Stimulated activated CD8-positive, alpha-beta memory T cell treated with anti-CD3 and anti-CD28 coated beads, Interleukin-4, amount 100 ng/mL, for 48 hours (primary cell): ENCODE measurements around the gene FNBP1.

Experiments
- DNase-seq: peaks from one replicate; pipeline ENCODE4 v3.0.0-alpha.2; 2020

Gene FNBP1

DNA sequence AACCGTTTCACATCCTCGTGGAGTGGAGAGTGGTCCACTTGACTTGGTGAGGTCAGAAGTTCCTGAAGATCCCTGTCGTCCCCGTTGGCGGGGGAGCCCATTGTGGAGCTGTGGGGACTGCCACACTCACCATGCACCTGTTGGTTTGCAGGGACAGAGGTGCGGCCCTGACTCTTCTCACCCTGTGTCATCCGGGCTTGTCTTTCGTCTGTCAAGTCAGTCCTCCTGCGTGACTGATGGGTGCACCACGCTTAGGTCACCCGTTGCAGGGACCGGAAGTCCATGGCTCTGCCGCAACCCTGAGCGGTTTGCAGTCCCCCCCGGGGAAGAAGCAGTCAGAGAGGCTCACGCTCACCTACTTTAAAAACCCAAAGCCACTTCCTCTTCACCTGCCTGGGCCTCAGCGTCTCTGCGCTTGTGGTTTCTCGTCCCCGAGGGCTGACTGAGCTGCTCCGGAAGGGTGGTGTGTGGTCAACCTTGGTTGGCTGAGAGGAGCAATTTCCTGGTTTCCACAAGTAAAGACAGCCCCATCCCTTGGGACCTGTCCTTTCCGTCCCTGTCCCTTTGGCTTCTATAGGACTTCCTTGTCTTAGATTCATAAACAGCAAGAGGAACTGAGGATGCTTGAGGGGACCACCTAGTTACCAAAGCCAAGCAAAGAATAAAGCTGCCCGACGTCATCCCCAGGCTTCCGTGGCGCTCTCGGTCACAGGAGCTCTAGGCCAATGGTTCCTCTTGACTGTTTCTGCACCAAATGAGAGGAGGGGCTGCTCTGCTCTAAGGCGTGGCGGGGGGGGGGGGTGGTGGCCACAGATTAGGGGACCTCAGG is 154.5 kb downstream of the FNBP1 start:
- DNase-seq: peak; percentile 94

DNA sequence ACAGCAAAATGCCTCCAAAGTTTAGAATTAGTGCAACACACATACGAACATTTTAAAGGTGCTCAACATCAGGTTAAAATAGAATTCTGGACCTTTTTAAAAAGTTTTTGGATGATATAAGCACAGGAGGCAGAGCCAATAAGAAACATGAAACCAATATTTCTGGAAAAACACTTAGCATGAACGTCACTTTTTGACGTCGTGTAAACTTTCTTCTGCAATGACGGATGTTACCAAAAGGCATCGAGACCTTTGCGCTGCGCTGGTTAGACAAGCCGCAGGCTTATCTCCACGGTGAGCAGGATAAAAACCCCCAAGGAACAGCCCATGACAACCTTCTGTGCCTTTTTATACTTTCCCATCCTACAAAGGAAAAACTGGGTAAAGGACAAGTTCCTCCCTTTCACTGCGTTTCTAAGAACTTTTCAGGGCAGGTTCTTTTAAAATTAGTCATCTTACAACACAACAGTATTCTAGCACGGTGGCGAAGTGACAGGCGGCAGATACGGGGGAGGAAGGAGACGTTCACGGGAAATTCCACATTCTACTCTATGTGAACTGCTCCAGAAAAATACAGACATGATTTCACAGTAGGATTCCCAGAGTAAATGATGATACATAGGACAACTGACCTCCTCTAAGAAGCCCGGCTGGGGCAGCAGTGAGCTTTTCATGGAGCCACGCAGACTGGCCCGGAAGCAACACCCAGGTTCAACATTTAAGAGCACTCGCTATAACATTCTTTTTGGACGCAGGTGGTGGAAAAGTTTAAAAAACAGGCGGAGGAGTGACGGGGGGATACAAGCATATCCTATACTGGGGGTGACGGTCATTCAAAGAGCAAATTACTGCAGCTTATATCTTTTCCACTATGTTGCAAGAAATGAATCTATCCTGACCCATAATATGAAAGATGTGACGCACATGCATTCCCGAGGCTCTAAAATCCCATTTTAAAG is 155.4 kb downstream of the FNBP1 start:
- peak; percentile 78 for DNase-seq

DNA sequence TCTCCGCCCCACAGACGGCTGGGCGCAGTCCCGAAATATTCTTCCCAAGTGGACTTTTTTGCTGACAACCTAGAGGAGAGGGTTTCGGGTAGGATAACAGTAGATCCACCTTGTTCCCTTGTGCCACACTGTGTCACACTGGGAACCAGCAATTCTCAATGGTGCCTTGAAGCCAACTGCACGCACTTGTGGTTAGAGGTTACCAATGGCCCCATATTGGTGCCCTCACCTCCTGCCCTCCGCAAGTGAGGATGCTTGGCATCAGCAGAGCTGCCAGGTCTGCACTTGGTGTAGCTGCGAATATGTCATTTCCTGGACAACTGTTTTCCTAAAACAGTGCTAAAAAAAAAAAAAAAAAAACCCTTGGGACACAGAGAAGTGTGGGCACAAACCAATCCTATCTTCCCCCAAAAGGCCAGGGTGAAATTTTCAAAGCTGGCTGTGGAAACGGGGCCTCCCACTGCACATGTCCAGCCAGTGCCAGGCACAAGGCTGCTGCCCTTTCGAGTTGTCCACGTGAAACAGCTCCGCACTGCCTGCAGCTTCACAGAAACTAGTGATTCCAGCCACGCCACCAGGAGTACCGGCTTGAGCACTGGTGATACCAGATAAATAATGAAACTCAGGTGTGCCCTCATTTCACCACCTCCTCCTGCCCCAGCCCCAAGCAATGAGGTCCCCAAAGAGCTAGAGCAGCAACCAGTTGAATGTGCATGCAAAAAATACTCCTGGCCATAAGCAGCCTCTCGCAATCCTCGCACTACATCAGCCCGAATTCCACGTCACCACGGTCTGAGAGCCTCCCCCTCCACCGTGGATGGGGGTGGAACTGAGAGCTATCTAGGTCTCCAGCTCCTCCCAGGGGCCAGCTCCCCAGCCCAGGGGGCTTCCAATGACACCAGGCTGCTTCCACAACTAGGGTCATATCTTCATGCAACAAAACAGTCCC is 156.5 kb downstream of the FNBP1 start:
- peak; percentile 77 for DNase-seq

DNA sequence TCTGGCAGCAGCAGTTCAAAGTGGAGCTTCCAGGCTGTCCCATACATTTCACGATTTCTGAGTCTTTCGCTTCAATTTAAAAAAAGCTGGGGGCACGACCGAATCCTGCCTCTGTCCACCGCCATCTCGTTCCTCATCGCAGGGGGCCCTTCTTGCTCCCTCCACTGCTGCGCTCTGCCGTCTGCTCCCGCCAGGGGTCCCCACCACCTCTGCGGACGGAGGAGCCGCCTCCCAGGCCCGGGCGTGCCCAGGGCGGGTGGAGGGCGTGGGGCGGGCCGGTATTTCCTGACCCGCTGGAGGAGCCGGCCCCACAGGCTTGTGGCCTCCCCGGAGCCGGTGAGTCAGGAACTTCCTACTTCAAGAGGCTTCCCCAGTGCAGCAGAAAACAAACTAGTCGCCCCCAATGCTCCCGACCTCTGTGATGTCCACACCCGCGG is 157.3 kb downstream of the FNBP1 start:
- peak; percentile 97 for DNase-seq

DNA sequence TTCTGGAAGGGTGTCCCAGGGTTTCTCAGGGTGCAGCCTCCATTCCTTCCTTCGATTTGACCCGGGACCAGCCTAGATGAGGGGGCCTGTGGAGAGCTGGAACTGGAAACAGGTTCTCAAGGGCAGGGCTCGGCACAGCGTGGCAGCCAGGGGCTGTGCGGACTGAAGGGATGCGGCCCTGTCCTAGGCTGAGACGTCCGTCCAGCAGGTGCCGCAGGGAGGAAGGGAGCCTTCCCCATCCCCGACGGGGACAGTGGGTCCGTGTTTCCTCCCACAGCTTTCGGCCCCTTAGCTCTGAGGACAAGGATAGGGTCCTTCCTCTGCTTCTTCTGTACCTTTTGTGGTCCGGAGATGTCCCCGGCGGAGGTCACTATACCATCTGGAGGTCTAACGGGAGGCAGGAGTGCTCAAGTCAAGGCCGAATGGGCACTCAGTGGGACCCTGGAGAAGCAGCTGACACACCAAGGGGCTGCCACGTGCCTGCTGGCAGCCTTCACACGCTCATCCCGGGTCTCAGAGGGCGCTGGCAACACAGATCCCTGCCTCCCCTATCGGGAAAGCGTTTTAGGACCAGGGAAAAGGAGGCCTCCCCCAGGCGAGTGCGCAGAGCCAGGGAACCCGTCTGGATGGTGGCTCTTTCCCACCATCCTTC is 157.8 kb downstream of the FNBP1 start:
- DNase-seq: peak; percentile 69

DNA sequence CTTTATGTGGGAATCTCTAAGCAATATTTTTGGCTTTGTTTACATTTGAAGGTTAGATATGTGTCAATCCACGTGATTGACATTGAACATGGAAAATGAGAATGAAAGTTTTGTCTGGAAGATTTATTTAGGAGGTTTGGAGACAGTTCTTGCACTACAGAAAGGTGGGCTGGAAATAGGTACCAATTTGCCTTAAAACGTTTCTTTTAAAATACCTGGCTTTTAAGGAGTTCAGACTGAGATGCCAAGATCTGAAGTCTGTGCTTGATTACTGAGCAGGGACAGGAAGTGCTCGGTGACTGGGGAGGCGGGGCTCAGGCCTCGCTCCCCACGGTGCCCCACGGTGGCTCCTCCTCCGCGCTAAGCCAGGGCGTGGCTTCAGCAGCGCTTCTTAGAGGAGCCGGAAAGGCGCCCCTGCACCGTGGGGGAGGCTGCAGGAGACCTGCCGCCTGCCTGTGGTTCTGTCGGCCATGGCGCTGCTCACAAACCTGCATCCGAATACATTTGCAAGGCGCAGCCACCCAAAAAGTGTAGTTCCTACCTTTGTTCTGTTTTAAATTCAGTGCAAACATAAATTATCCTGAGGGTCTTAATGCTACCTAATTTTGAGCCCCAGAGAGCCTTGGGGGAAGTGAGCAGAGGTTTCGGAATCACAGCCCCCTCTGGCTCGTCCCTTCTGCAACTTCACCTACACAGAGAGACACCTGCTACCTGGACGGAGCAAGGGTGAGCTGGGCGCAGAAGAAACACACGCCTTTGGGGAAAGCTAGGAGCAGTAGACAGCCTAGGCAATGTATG is 158.6 kb downstream of the FNBP1 start:
- peak; percentile 97 for DNase-seq

DNA sequence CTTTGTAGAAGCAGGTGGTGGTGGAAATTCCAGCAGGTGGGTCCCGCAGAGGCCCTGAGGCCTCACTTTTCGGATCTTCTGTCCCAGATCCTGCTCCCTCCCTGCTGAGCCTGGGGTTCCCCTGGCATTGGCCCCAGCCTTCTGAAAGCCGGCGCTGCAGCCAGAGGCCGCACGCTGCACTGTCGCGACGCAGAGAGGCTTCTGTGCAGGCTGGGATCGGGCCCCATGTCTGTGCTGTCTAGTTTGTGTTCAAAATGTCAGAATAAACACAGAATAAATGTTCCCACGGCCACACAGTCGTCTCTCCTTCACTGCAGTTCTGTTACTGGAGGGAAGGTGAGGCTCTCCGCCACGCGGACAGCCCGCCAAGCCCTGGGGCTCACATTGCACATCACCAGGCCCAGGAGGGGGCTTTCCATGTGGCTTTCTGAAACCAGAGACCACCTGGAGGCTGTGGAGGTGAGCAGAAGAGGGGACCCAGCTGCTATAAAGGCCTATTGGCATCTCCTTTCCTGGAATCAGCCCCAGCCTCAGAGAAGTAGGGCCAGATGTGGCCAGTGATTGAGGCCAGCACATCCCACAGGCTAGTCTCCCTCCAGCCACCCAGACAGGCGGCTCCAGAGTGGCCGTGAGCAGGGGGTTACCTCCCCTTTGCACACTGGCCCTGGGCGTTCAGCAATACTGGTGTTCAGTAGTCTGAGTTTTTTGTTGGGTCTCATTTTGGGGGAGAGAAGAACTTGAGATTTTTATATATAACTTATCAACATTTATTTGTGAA is 161.3 kb downstream of the FNBP1 start:
- DNase-seq: no peak

DNA sequence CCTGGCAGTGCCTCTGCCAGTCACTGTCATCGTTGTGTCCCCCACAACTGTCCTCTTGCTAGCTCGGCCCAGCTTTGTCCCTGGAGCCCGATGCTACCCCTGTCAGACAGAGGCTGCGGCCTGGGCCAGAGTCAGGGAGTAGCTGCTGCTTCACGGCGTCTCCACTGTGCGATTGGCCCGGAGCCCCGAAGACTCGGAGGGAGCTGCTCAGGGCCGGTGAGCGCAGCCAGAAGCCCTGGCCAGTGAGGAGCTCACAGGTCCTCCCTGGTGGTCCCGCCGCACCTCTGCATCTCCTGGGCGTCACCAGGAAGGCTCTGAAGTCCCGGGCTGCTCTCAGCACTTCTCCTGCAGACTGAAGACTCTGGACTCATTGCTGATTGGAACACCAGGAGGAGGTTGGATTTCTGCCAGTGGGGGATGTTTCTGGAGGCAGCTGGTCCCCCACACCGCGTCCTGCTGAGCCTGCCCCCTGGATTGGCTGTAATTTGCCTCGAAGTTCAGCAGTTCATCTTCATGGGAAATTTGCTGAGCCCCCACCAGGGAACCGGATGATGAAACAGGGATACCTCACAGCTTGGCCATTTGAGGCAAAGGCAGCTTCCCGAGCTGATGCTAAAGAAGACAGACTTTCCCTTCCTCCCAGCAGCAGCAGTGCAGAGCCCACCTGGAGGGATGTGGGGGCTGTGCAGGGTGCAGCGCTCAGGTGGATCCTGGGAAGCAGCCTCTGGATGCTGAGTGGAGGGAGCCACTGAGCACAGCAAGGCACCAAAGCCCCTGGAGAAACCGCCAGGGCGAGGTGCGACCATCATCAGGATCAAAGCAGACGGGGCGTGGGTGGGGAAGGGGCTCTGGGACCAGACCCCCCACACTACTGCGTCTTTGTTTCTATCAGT is 162.1 kb downstream of the FNBP1 start:
- DNase-seq: no peak

DNA sequence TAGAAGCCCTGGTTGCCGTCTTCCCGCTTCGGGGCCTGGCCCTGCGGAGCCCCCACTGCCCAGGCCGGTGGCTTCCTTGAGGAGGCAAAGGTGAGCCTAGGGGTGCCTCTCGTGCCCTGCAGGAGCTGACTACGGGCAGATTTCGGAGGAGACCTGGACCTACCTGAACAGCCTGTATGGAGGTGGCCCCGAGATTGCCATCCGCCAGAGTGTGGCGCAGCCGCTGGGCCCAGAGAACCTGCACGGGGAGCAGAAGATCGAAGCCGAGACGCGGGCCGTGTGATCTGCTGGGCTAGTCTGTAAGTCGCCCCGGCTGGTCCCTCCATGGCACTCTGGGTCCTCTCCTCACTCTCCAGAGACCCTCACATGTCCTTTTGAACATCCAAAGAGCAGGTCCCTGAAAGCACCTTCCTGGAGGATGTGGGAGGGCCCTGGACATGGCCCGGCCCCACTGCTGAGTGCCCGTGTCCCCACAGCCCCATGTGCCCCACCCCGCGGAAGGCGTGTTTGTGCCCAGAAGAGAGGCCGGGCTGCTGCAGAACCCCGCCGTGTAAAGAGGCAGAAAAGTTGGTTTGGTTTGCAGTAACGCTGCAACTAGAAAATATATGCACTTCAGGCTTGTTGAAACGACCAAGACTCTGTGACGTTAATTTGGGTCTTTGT is 162.9 kb downstream of the FNBP1 start:
- no peak for DNase-seq

DNA sequence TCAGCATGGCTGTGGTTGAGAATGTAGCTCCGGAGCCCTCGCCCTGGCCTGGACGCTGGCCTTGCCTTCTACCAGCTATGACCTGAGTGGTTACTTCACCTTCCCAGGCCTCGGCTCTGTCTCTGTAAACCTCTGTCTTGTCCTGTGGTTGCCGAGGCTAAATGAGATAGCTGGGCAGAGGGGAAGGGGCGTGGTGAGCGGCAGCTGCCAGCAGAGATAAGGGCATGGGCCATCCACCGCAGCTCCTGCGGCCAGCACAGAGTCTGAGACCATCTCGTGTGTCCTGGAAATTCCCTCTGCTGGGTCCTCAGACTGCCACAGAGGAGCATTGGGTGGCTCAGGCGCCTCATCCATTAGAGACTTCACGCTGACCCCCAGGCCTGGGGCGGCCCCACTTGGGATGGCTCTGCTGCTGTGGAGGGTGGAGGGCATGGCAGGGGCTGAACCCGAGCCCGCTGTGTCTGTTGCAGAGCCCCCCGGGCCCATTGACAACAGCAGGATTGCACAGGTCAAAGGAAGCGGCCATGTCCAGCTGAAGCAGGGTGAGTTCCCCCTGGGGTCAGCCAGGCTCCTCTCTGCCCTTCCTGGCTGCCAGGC is 163.8 kb downstream of the FNBP1 start:
- DNase-seq: no peak

DNA sequence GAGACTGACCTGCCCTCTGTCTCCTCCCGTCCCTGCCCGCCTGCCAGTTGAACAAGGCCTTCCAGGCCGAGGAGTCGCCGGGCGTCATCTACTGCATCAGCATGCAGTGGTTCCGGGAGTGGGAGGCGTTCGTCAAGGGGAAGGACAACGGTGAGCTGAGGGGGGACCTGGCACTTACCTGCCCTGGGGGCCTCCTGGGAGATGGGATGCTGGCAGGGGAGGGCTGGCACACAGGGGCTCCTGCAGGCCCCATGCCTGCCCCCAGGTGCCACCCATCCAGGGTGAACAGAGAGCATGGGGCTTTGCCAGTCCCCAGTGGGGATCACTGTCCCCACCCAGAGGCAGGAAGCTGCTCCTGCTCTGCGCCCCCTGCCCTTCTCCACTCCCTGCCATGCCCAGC is 164.7 kb downstream of the FNBP1 start:
- DNase-seq: no peak

DNA sequence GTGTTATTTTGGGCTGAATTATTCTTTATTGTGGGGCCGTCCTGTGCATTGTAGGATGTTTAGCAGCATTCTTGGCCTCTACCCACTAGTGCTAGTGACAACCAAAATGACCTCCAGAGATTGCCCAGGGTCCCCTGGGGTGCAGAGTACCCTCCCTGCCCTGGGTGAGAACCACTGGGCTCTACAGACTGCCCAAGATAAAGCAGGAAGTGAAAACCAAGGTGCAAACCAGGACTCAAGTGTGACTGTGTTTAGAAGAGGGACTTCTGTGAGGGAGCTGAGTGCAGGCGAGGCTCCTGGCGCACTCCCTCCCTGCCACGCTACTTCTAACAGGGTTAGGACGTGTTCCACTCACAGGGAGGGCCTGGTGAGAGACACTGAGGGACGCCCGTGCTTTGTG is 166.2 kb downstream of the FNBP1 start:
- DNase-seq: no peak

DNA sequence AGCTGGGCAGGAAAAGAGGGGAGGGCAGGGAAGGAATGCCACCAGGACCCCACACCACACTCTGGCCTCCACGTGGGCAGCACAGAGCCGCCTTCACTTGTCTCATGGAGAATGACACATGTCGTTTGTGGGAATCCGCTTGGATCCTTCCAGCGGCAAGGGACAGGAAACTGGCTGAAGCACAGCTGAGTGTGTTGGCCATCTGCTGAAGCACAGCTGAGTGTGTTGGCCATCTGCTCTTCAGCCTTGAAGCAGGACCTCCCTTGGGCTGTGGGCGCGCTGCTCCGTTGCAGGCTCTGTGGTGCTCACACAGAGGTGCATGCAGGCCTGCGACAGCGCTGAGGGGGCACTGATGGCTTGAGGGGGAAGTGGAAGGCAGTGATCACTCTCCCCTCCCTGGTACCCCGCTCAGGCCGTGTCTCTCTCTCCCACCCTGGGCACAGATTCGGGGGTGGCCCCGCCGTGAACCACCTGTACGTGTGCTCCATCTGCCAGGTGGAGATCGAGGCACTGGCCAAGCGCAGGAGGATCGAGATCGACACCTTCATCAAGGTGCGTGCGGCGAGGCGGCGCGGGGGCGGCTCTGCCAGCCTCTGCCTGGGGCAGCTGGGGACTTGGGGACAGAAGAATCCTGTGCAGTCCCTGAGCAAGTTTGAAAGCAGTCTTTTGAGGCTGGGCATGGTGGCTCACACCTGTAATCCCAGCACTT is 167.1 kb downstream of the FNBP1 start:
- no peak for DNase-seq

DNA sequence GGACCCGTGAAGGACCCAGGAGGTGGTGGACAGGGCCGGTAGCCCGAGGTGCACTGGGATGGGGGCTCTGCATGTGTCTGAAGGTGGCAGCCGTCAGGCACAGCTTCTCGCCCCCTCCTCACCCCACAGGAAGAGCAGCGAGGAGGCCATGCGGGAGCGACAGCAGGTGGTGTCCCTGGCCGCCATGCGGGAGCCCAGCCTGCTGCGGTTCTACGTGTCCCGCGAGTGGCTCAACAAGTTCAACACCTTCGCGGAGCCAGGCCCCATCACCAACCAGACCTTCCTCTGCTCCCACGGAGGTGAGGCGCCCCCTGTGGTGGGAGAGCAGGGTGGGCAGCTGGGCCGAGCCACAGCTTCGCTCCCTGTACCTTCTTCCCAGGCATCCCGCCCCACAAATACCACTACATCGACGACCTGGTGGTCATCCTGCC is 167.8 kb downstream of the FNBP1 start:
- DNase-seq: no peak

DNA sequence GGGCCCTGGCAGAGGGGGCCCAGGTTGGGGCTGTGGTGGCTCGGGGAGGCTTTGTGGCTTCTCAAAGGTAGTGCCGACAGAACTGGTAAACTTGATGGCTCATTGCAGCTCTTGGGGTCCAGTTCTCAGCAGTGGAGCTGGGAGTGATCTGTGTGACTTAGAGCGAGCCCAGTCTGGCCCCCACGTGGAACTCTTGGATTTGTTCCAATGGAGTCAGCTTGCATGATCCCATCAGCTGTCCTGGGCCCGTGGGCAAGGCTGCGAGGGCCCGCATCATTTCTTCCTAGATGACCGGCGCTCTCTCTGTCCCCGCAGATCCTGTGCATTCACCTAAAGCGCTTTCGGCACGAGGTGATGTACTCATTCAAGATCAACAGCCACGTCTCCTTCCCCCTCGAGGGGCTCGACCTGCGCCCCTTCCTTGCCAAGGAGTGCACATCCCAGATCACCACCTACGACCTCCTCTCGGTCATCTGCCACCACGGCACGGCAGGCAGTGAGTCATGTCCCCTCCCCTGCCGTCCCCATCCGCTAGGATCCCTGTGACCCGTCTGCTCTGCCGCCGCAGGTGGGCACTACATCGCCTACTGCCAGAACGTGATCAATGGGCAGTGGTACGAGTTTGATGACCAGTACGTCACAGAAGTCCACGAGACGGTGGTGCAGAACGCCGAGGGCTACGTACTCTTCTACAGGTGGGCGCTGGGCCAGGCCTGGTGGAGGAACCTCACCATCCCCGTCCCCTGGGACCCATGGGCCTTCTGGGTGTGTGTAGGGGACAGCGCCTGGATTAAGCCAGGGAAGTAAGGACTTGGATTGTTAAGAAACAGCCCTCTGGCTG is 168.5 kb downstream of the FNBP1 start:
- DNase-seq: no peak

DNA sequence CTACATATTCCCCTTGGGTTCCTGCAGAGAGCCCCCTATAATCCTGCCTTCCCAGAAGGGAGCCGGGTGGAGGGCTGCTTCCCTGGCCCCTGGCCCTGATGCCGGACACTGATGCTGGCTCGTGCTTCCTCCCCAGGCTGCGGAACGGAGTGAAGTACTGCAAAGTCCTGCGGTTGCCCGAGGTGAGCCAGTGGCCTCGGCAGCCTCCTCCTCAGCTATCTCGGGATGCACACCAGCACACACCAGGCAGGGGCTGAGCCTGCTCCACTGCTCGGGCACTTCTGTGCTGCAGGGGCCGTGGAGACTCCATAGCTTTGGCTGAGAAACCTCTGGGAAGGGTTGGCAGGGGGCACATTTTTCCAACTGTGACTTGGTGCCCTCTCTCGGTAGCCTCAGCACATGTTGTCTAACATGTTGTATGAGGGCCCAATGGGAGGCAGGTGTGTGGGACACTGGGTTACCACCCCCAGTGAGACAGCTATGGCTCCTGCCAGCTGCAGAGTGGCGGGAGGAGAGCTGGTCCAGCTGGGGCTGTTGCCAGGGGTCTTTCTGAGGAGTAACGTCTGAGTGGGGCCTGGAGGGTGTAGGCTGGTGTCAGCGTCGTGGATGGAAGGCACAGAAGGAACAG is 169.3 kb downstream of the FNBP1 start:
- no peak for DNase-seq
